GM18868 (cell line): ENCODE results near the gene APEX2.
"Not testable (repeated sequence)": the region's sequence is repeated elsewhere in the genome, so short reads cannot be mapped to it uniquely, and the experiment has no call there.

ENCODE experiments used
- ATAC-seq: cut with Tn5 transposase; IDR thresholded peaks from one replicate; pipeline ENCODE4 v1.9.1; 2021; ENCODE audit warnings: mild to moderate bottlenecking, moderate library complexity; ENCODE audit not compliant: unreplicated experiment

Gene APEX2

GRCh38 chrX:55011294-55011693, 11.1 kb downstream of the APEX2 start:
- no peak for ATAC-seq

GRCh38 chrX:55014897-55015299, 14.7 kb downstream of the APEX2 start:
- no peak for ATAC-seq

- no peak for ATAC-seq
Observed at GRCh38 chrX:55026143-55026542, 26.0 kb downstream of the APEX2 start.

- ATAC-seq = no peak
Observed at GRCh38 chrX:55026840-55027239, 26.7 kb downstream of the APEX2 start.

GRCh38 chrX:55028040-55028439, 27.9 kb downstream of the APEX2 start:
- no peak for ATAC-seq

DNA sequence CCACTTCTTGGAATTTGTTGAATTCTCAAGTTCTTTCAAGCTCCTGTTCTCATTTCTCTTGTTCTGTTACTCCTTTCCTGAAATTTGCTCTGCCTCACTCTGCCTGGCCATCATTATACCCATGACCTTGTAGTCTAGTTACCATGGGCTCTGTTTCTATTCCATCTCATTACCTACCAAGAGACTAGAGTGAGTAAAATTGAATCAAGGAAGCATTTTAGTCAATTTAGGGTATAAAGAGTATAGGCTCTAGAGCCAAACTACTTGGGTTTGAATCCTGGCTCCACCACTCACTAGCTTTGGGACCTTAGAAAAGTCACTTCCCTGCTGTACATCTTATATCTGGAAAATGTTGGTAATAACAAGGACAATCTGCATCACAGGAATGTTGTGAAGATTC, 28.4 kb downstream of the APEX2 start:
- no peak for ATAC-seq

DNA sequence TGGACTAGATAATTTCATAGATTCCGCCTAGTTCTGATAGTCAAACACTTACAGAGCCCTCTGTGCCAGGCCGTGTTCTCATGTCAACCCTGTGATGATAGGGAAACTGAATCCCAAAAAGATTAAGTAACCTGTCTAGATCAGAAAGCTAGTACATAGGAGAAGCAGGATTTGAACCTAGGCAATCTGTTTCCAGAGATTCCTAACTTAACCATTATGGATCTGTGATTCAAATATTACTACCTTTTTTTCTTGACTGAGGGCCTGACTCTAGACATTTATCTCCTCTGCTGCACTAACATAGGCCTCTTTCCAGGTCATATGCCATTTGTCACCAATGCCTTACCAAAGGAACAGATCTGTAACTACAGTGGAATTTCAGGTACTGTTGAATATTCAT, 29.1 kb downstream of the APEX2 start:
- ATAC-seq = no peak

DNA sequence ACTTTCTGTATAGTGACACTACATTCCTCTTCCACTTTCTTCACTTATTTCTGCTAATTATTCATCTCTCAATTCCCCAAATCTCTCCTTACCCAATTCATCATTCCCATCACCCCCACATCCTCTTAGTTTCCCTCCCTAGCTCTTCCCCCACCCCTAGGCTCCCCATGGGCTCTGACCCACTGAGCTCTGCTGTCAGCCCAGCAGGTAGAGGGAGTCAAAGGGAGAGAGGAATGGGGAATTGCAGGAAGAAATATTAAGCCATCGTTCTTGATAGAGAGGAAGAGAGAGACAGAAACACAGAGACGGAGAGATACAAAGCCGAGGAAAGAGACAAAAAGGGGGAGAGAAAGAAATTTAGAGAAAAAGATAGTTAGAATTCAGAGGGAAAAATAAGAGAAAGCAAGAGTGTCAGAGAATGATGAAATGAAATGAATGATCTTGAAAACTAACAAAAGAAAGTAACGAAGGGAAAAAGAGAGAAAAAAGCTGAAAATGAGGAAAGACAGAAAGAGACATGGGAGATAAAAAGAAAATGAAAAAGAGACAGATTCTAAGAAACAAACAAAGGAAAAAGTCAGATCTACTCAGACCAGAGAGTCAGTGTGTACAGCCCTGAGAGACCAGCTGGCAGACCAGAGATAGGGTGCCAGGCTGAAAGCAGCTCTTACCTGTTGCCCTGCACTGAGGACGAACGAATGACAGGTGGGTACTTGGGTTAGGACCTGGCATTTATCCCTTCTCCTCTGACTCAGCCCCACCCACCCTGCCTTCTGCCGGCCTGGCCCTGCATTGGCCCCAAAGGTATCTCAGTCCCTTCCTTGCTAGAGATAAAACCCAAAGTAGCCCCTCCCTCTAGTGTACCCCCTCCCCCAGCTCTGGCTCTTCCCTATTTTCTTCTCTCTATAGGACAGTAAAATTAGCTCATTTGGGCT, 30.4 kb downstream of the APEX2 start, which contains the start of gene ALAS2:
Gene ALAS2, minus strand, starts transcription at position 707 of the 935 bp plus-strand sequence. CDS start 4,977 bp downstream, outside the sequence.
- ATAC-seq = no peak

GRCh38 chrX:55033429-55033828, 33.3 kb downstream of the APEX2 start:
- no peak for ATAC-seq

DNA sequence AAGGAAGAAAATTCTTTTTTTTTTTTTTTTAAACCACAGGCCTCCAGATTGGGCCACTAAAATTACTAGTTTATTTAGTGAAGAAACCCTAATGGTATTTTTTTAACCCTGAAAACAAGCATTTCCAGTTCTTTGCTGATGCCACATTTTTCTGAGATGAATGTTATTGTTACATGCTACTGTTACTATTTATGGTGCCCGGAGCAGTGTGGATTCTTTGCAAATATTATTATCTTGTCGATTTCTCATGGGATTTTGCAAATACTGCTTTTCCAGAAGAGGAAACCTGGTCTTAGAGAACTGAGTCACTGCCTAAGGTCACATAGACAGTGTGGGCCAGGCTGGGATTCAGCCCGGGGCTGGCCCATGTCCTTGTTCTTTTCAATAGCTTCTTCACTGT, 39.3 kb downstream of the APEX2 start:
- ATAC-seq = no peak

GRCh38 chrX:55041514-55041913, 41.4 kb downstream of the APEX2 start:
- no peak for ATAC-seq

GRCh38 chrX:55050599-55050998, 50.4 kb downstream of the APEX2 start:
- ATAC-seq = not testable (repeated sequence)

- ATAC-seq = no peak
Observed at GRCh38 chrX:55056820-55057674, 56.9 kb downstream of the APEX2 start.

- peak; percentile 70 for ATAC-seq
Observed at GRCh38 chrX:55057675-55058249, 57.6 kb downstream of the APEX2 start.
